Sciatic nerve (tissue), 2 donors: Measurements from ENCODE around the gene CCR5. TPM values are rescaled to one million over a fixed set of nuclear protein-coding genes. Genes with fewer than 3 reads are reported as not detected.

Experiments
- ATAC-seq: fragments of 200-7000 bp; cut with Tn5 transposase; one replicate; pipeline ENCODE4 v1.9.1; 2020; ENCODE audit warnings: mild to moderate bottlenecking, moderate library complexity
- DNase-seq: peaks from one replicate; pipeline ENCODE4 v3.0.0-alpha.2; 2020; ENCODE audit warnings: low spot score
- intact Hi-C: fragments of 100-400 bp; cut with DNase I; formaldehyde crosslinking; loops from one replicate; pipeline ENCODE4 v1.14.2; 2022
- total RNA-seq: library from RNA; stranded (reverse); fragmentation: NEBNext Ultra II Directional; extraction: Animal tissue kit (Norgen Biotek cat#: 25700); gene quantifications from one replicate; pipeline ENCODE4 v1.2.1, GENCODE V29; 2021
- donor health status: DM: no; HTN: no; CAD: no.
- donor health status: DM: no; HTN: no; CAD: no.

Gene CCR5
- total RNA-seq, 1 donor from 2014 or later: 3.6 TPM

DNA sequence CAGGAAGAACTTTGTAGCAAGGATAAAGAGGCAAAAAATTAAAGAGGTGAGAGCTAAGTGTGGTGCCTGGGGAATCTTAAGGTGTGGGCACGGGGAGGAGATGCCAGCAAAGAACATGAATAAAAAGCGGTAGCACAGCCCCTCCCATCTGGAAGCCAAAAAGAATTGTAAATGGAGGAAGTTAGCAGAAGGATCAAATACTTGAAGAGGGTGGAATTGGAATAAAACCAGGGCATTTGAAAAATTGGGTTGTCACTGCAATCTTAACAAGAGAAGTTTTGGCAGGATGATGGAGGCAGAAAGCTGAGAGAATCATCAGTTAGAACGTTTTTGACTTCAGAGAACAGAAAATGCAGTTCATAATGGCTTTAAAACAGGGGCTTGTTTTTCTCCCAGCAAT is 14.5 kb upstream of the CCR5 start:
- ATAC-seq (no peak), DNase-seq (no peak)
- intact Hi-C loops: no loop called here

DNA sequence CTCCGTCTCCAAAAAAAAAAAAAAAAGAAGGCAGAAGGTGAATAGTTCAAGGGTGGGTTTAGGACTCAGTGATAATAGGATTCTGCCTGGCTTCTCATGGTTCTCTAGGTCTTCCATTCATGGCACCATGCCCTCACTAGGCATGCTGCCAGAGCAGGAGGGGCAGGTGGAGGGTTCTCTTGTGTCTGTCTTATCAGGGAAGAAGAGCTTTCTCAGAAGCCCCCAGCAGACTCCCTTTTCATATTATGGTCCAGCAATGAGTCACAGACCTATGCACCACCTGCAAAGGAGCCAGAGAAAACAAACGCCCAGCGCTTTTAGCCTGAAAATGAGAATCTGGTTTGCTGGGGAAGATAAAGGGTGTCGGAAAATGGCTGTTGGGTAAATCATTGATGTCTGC is 13.8 kb upstream of the CCR5 start:
- intact Hi-C loops: no loop called here
- ATAC-seq: no peak
- no peak for DNase-seq

DNA sequence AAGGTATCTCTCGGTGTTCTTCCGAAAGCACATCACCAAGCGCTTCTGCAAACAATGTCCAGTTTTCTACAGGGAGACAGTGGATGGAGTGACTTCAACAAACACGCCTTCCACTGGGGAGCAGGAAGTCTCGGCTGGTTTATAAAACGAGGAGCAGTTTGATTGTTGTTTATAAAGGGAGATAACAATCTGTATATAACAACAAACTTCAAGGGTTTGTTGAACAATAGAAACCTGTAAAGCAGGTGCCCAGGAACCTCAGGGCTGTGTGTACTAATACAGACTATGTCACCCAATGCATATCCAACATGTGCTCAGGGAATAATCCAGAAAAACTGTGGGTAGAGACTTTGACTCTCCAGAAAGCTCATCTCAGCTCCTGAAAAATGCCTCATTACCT is 12.3 kb upstream of the CCR5 start:
- ATAC-seq (no peak), DNase-seq (no peak)
- intact Hi-C loops: no loop called here

DNA sequence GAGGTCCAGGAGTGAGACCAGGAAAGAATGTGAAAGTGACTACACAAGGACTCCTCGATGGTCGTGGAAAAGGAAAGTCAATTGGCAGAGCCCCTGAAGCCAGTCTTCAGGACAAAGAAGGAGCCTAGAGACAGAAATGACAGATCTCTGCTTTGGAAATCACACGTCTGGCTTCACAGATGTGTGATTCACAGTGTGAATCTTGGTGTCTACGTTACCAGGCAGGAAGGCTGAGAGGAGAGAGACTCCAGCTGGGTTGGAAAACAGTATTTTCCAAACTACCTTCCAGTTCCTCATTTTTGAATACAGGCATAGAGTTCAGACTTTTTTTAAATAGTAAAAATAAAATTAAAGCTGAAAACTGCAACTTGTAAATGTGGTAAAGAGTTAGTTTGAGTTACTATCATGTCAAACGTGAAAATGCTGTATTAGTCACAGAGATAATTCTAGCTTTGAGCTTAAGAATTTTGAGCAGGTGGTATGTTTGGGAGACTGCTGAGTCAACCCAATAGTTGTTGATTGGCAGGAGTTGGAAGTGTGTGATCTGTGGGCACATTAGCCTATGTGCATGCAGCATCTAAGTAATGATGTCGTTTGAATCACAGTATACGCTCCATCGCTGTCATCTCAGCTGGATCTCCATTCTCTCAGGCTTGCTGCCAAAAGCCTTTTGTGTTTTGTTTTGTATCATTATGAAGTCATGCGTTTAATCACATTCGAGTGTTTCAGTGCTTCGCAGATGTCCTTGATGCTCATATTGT is 10.8 kb upstream of the CCR5 start:
- DNase-seq (no peak), ATAC-seq (peak; percentile 50)
- intact Hi-C loops: no loop called here

DNA sequence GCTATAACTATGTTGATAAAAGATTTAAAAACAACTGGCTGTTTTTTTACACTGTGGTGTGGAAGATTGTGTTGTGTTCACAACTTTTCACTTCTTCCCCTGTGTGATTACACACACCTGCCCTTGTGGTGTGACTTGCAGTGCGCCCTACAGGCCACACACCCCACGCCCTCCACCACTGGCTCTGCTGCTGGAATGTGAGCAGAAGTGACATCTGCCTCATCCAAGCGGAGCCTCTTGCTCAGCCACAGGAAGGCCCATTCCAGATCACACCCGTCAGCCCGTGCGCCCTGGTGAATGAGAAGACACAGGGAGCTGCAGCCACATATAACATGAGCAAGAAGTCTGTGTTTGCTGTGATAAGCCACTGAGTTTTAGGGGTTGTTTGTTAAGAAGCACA is 9.8 kb upstream of the CCR5 start:
- ATAC-seq (peak; percentile 44), DNase-seq (no peak)
- intact Hi-C loops: no loop called here

DNA sequence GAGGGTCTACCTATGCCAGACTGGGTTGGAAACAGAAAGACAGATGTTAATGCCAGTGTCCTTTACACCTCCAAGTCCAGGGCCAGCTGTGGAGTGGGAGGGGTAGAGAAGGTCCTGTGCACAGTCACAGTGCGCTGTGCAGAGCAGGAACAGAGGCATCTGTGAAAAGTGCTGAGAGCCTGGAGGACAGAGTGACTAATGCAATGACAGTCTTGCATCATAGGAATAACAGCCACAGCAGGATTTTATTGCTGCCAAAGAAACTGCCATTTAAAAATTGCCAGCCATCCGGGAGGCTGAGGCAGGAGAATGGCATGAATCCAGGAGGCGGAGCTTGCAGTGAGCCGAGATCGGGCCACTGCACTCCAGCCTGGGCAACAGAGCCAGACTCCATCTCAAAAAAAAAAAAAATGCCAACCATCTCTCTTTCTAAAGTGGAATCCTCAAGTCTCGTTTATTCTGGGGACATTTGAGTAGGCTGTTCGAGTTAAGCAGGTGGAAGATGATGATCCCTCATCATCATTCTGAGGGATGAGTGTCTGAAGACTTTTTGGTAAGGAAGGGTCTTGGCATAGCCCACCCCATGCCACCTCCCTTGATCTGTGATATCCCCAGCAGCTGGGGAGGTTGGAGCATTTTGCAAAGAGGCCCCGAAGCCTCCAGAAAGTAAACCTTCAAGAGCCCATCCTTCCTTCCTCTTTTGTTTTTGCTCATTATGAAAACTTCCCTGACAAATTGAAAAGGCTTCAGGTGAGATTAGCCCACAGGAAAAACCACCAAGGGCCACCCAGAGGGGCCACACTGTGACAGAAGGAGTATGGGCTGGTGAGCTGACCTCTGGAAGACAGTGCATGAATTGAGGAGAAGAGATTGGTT is 9.1 kb upstream of the CCR5 start:
- intact Hi-C loops: no loop called here
- peak; percentile 65 for ATAC-seq
- DNase-seq: no peak

DNA sequence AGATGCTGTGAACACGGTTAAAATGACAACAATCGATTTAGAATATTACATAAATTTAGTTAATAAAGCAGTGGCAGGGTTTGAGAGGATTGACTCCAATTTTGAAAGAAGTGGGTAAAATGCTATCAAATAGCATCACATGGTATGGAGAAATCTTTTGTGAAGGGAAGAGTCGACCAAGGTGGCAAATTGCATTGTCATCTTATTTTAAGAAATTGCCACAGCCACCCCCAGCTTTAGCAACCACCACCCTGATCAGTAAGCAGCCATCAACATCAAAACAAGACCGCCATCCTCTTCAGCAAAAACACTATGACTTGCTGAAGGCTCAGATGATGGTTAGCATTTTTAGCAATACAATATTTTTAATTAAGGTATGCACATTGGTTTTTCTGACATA is 5.7 kb upstream of the CCR5 start:
- intact Hi-C loops: no loop called here
- no peak for ATAC-seq
- no peak for DNase-seq

DNA sequence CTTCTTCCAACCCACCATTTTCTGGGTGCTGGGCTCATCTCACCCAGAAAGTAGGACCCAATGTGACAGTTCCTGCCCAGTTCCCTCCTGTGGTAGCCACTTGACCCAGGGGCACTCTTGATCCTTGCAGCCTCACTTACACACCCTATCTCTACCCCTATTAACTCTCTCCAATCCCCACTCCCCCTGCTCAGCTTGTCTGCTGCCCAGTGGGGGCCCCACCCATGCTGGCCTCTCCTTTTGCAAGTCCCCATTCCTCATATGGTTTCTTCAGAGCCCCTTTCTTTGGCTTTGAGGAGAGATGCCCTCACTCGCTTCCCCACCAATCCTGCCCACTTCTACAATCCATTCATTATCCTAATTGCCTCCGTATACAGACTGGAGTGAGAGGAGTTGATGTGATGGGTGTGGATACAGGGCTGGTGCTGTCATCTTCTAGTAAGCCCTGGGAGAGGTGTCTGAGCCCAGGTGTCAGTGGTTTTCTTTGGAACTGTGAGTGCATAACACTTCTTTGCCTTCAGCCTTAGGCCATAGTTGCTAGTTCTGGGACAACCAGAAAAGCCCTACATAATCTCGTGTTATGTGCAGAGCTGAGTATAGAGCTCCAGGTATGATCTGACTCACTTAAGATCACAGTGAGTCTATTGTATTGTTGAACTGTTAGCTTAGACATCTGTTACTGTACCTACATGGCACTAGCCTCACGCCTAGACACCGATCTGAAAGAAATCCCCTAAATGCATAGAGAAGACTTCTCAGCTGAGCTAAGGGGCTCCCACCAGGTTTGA is 4.8 kb upstream of the CCR5 start:
- ATAC-seq (no peak), DNase-seq (no peak)
- intact Hi-C loops: no loop called here

DNA sequence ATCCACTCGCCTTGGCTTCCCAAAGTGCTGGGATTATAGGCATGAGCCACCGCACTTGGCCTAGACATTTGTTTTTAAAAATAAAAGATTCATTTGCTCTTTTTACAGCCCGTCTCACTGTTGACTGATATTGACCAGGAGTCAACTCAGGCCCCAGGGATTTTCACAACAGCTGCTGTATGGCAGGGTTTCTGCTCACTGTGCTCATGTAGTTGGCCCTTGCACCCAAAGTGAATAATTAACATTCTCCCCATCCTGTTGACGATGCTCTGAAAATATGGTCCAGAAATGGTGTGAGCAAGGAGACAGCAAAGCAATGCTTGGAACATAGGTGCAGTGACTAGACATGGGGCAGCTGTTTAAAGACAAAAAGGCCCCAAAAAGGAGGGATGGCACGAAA is 2.9 kb upstream of the CCR5 start:
- DNase-seq (no peak), ATAC-seq (no peak)
- intact Hi-C loops: no loop called here

DNA sequence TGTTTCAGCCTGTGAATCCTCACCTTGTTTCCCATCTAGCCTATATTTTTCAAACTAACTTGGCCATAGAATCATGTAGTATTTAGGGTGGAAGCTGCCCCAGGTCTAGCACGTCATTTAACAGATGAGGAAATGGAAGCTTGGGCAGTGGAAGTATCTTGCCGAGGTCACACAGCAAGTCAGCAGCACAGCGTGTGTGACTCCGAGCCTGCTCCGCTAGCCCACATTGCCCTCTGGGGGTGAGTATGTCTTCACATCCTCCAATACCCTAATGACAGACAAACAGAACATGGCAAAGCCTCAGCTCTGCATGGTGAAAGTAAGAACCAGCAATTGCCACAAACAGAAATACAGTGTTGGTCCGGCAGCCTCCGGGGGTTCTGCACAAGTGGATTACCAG is 2.2 kb upstream of the CCR5 start:
- intact Hi-C loops: no loop called here
- DNase-seq: peak; percentile 66
- peak; percentile 89 for ATAC-seq

DNA sequence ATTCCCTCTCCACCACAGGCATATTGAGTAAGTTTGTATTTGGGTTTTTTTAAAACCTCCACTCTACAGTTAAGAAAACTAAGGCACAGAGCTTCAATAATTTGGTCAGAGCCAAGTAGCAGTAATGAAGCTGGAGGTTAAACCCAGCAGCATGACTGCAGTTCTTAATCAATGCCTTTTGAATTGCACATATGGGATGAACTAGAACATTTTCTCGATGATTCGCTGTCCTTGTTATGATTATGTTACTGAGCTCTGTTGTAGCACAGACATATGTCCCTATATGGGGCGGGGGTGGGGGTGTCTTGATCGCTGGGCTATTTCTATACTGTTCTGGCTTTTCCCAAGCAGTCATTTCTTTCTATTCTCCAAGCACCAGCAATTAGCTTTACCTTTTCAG is 1.6 kb upstream of the CCR5 start:
- ATAC-seq (no peak), DNase-seq (no peak)
- intact Hi-C loops: no loop called here

DNA sequence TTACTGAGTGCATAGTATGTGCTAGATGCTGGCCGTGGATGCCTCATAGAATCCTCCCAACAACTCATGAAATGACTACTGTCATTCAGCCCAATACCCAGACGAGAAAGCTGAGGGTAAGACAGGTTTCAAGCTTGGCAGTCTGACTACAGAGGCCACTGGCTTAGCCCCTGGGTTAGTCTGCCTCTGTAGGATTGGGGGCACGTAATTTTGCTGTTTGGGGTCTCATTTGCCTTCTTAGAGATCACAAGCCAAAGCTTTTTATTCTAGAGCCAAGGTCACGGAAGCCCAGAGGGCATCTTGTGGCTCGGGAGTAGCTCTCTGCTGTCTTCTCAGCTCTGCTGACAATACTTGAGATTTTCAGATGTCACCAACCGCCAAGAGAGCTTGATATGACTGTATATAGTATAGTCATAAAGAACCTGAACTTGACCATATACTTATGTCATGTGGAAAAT is 1.0 kb upstream of the CCR5 start:
- no peak for ATAC-seq
- intact Hi-C loops: no loop called here
- no peak for DNase-seq

DNA sequence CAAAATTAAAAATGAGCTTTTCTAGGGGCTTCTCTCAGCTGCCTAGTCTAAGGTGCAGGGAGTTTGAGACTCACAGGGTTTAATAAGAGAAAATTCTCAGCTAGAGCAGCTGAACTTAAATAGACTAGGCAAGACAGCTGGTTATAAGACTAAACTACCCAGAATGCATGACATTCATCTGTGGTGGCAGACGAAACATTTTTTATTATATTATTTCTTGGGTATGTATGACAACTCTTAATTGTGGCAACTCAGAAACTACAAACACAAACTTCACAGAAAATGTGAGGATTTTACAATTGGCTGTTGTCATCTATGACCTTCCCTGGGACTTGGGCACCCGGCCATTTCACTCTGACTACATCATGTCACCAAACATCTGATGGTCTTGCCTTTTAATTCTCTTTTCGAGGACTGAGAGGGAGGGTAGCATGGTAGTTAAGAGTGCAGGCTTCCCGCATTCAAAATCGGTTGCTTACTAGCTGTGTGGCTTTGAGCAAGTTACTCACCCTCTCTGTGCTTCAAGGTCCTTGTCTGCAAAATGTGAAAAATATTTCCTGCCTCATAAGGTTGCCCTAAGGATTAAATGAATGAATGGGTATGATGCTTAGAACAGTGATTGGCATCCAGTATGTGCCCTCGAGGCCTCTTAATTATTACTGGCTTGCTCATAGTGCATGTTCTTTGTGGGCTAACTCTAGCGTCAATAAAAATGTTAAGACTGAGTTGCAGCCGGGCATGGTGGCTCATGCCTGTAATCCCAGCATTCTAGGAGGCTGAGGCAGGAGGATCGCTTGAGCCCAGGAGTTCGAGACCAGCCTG is 984 bp downstream of the CCR5 start:
- DNase-seq: no peak
- no peak for ATAC-seq
- intact Hi-C loops: no loop called here

DNA sequence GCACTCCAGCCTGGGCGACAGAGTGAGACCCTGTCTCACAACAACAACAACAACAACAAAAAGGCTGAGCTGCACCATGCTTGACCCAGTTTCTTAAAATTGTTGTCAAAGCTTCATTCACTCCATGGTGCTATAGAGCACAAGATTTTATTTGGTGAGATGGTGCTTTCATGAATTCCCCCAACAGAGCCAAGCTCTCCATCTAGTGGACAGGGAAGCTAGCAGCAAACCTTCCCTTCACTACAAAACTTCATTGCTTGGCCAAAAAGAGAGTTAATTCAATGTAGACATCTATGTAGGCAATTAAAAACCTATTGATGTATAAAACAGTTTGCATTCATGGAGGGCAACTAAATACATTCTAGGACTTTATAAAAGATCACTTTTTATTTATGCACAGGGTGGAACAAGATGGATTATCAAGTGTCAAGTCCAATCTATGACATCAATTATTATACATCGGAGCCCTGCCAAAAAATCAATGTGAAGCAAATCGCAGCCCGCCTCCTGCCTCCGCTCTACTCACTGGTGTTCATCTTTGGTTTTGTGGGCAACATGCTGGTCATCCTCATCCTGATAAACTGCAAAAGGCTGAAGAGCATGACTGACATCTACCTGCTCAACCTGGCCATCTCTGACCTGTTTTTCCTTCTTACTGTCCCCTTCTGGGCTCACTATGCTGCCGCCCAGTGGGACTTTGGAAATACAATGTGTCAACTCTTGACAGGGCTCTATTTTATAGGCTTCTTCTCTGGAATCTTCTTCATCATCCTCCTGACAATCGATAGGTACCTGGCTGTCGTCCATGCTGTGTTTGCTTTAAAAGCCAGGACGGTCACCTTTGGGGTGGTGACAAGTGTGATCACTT is 2.0 kb downstream of the CCR5 start:
- ATAC-seq (peak; percentile 53), DNase-seq (no peak)
- intact Hi-C loops: no loop called here

DNA sequence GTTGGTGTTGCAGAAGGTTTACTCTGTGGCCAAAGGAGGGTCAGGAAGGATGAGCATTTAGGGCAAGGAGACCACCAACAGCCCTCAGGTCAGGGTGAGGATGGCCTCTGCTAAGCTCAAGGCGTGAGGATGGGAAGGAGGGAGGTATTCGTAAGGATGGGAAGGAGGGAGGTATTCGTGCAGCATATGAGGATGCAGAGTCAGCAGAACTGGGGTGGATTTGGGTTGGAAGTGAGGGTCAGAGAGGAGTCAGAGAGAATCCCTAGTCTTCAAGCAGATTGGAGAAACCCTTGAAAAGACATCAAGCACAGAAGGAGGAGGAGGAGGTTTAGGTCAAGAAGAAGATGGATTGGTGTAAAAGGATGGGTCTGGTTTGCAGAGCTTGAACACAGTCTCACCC is 4.0 kb downstream of the CCR5 start:
- no peak for DNase-seq
- ATAC-seq: no peak
- intact Hi-C loops: no loop called here

DNA sequence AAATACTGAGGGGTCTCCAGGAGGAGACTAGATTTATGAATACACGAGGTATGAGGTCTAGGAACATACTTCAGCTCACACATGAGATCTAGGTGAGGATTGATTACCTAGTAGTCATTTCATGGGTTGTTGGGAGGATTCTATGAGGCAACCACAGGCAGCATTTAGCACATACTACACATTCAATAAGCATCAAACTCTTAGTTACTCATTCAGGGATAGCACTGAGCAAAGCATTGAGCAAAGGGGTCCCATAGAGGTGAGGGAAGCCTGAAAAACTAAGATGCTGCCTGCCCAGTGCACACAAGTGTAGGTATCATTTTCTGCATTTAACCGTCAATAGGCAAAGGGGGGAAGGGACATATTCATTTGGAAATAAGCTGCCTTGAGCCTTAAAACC is 4.5 kb downstream of the CCR5 start:
- ATAC-seq (no peak), DNase-seq (no peak)
- intact Hi-C loops: no loop called here

DNA sequence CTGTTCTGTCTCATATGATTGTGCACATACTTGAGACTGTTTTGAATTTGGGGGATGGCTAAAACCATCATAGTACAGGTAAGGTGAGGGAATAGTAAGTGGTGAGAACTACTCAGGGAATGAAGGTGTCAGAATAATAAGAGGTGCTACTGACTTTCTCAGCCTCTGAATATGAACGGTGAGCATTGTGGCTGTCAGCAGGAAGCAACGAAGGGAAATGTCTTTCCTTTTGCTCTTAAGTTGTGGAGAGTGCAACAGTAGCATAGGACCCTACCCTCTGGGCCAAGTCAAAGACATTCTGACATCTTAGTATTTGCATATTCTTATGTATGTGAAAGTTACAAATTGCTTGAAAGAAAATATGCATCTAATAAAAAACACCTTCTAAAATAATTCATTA is 5.1 kb downstream of the CCR5 start:
- DNase-seq: no peak
- intact Hi-C loops: no loop called here
- ATAC-seq: no peak

DNA sequence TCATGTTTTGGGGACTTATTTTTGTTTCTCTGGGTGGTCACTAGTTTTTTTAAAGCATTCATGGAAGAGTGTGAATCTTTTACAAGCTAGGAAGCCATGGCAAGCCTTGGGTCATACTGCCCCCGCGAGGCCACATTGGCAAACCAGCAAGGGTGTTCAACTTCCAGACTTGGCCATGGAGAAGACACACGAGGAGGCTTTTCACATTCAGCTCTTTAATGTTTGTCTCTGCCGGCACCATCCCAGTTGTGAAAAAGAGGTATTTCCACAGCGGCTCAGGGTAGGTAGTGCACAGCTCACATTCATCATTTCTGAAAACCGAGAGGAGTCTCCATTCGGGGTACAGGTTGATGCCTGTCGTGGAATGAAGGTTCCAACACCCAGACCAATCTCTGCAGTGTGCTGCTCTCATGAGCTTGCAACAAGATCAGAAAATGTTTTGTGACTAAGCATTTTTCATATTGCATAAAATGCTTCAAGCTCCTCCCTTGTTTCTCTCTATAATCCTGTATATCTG is 7.7 kb downstream of the CCR5 start:
- ATAC-seq: peak; percentile 64
- DNase-seq: peak; percentile 79
- intact Hi-C loops: no loop called here
